ENCODE measurements around the gene SYT1. TPM values are rescaled to one million over a fixed set of nuclear protein-coding genes. Genes with fewer than 3 reads are reported as not detected.
A peak's percentile ranks its signal among the peaks of the same experiment; 100 is the strongest.

The SYT1 gene
- total RNA-seq, 1 donor from 2014 or later, result 33.2 TPM

- Histone ChIP-seq H4K20me1 (ENCODE audit: insufficient read depth, low read length) (no peaks in the 10 kb centered on the region), H3K27me3 (ENCODE audit: insufficient read depth, low read length) (no peaks in the 10 kb centered on the region), H3K36me3 (ENCODE audit: insufficient read depth, low read length) (no peaks in the 10 kb centered on the region), H3K4me1 (ENCODE audit: insufficient read depth, low read length) (peaks cover 26% of the 10 kb centered on the region), H3K4me2 (ENCODE audit: low read length) (peak overlapping the region; percentile 63), H3K4me3 (ENCODE audit: insufficient read depth, low read depth, low read length) (no peak overlapping the region), H2AFZ (ENCODE audit: low read depth, low read length) (no peak overlapping the region), H3K9me3 (ENCODE audit: insufficient read depth, low read depth, low read length) (no peaks in the 10 kb centered on the region), H3K79me2 (ENCODE audit: insufficient read depth, low read length) (no peaks in the 10 kb centered on the region), H3K9ac (ENCODE audit: low read length) (peak overlapping the region; percentile 22), H3K27ac (ENCODE audit: low read depth, low read length) (peak overlapping the region; percentile 77)
- no peaks in the 10 kb centered on the region for H3K27me3 Mint-ChIP-seq (ENCODE audit: low read depth, unreplicated experiment)
- H3K36me3 Mint-ChIP-seq (ENCODE audit: low read depth, unreplicated experiment), result peaks cover 2% of the 10 kb centered on the region
- peak; percentile 91 for DNase-seq (ENCODE audit: low read depth)
- H3K27ac Mint-ChIP-seq (ENCODE audit: unreplicated experiment), result peak overlapping the region; percentile 41
- no peaks in the 10 kb centered on the region for H3K9me3 Mint-ChIP-seq (ENCODE audit: unreplicated experiment)
- H3K4me3 Mint-ChIP-seq (ENCODE audit: unreplicated experiment), result no peak overlapping the region
- TF ChIP-seq CTCF (IDR thresholded peaks at IDR 0.05; ENCODE audit: insufficient read depth, low read depth, low read length) (no peak), EZH2 (IDR thresholded peaks at IDR 0.05; ENCODE audit: insufficient read depth, low read length) (no peak)
- peaks cover 32% of the 10 kb centered on the region for H3K4me1 Mint-ChIP-seq (ENCODE audit: low read depth, unreplicated experiment)
- FAIRE-seq, result peak; percentile 47
These were observed 587.4 kb downstream of the SYT1 start for GRCh38 chr12:79451978-79452377.

- H3K9me3 Mint-ChIP-seq (ENCODE audit: unreplicated experiment), result no peaks in the 10 kb centered on the region
- H3K36me3 Mint-ChIP-seq (ENCODE audit: low read depth, unreplicated experiment), result peaks cover 2% of the 10 kb centered on the region
- Histone ChIP-seq H3K36me3 (ENCODE audit: insufficient read depth, low read length) (no peaks in the 10 kb centered on the region), H4K20me1 (ENCODE audit: insufficient read depth, low read length) (no peaks in the 10 kb centered on the region), H3K79me2 (ENCODE audit: insufficient read depth, low read length) (no peaks in the 10 kb centered on the region), H2AFZ (ENCODE audit: low read depth, low read length) (no peak overlapping the region), H3K9ac (ENCODE audit: low read length) (no peak overlapping the region), H3K27me3 (ENCODE audit: insufficient read depth, low read length) (no peaks in the 10 kb centered on the region), H3K4me2 (ENCODE audit: low read length) (no peak overlapping the region), H3K4me1 (ENCODE audit: insufficient read depth, low read length) (peaks cover 26% of the 10 kb centered on the region), H3K9me3 (ENCODE audit: insufficient read depth, low read depth, low read length) (no peaks in the 10 kb centered on the region), H3K4me3 (ENCODE audit: insufficient read depth, low read depth, low read length) (no peak overlapping the region), H3K27ac (ENCODE audit: low read depth, low read length) (peak overlapping the region; percentile 5)
- H3K27ac Mint-ChIP-seq (ENCODE audit: unreplicated experiment), result peak overlapping the region; percentile 41
- no peak for FAIRE-seq
- peaks cover 32% of the 10 kb centered on the region for H3K4me1 Mint-ChIP-seq (ENCODE audit: low read depth, unreplicated experiment)
- no peak for DNase-seq (ENCODE audit: low read depth)
- H3K27me3 Mint-ChIP-seq (ENCODE audit: low read depth, unreplicated experiment), result no peaks in the 10 kb centered on the region
- TF ChIP-seq CTCF (IDR thresholded peaks at IDR 0.05; ENCODE audit: insufficient read depth, low read depth, low read length) (no peak), EZH2 (IDR thresholded peaks at IDR 0.05; ENCODE audit: insufficient read depth, low read length) (no peak)
- H3K4me3 Mint-ChIP-seq (ENCODE audit: unreplicated experiment), result no peak overlapping the region
These were observed 588.3 kb downstream of the SYT1 start for GRCh38 chr12:79452906-79453305.

GRCh38 chr12:79453820-79454219, 589.2 kb downstream of the SYT1 start:
- H3K27me3 Mint-ChIP-seq (ENCODE audit: low read depth, unreplicated experiment), result no peaks in the 10 kb centered on the region
- H3K36me3 Mint-ChIP-seq (ENCODE audit: low read depth, unreplicated experiment), result peaks cover 2% of the 10 kb centered on the region
- peak overlapping the region; percentile 13 for H3K4me3 ChIP-seq (ENCODE audit: insufficient read depth, low read depth, low read length)
- H3K27ac Mint-ChIP-seq (ENCODE audit: unreplicated experiment), result peak overlapping the region; percentile 86
- H3K27ac ChIP-seq (ENCODE audit: low read depth, low read length), result peak overlapping the region; percentile 82
- H3K4me1 ChIP-seq (ENCODE audit: insufficient read depth, low read length), result peaks cover 26% of the 10 kb centered on the region
- H2AFZ ChIP-seq (ENCODE audit: low read depth, low read length), result no peak overlapping the region
- no peaks in the 10 kb centered on the region for H3K9me3 ChIP-seq (ENCODE audit: insufficient read depth, low read depth, low read length)
- peak overlapping the region; percentile 62 for H3K4me3 Mint-ChIP-seq (ENCODE audit: unreplicated experiment)
- TF ChIP-seq EZH2 (IDR thresholded peaks at IDR 0.05; ENCODE audit: insufficient read depth, low read length) (no peak), CTCF (IDR thresholded peaks at IDR 0.05; ENCODE audit: insufficient read depth, low read depth, low read length) (no peak)
- no peaks in the 10 kb centered on the region for H3K9me3 Mint-ChIP-seq (ENCODE audit: unreplicated experiment)
- H3K4me1 Mint-ChIP-seq (ENCODE audit: low read depth, unreplicated experiment), result peaks cover 32% of the 10 kb centered on the region
- H3K79me2 ChIP-seq (ENCODE audit: insufficient read depth, low read length), result no peaks in the 10 kb centered on the region
- no peaks in the 10 kb centered on the region for H3K36me3 ChIP-seq (ENCODE audit: insufficient read depth, low read length)
- H3K9ac ChIP-seq (ENCODE audit: low read length), result peak overlapping the region; percentile 71
- DNase-seq (ENCODE audit: low read depth) (no peak), FAIRE-seq (no peak)
- peak overlapping the region; percentile 82 for H3K4me2 ChIP-seq (ENCODE audit: low read length)
- H4K20me1 ChIP-seq (ENCODE audit: insufficient read depth, low read length), result no peaks in the 10 kb centered on the region
- no peaks in the 10 kb centered on the region for H3K27me3 ChIP-seq (ENCODE audit: insufficient read depth, low read length)

All from astrocyte (in vitro differentiated cells and primary cell).